GM21381 (cell line): ENCODE data around the gene COMTD1.

Experiments
- ATAC-seq: cut with Tn5 transposase; IDR thresholded peaks from one replicate; pipeline ENCODE4 v1.9.1; 2021; ENCODE audit warnings: mild to moderate bottlenecking, moderate library complexity; ENCODE audit not compliant: unreplicated experiment

COMTD1 gene

GRCh38 chr10:75245354-75246250, 9.8 kb upstream of the COMTD1 start:
- no peak for ATAC-seq

DNA sequence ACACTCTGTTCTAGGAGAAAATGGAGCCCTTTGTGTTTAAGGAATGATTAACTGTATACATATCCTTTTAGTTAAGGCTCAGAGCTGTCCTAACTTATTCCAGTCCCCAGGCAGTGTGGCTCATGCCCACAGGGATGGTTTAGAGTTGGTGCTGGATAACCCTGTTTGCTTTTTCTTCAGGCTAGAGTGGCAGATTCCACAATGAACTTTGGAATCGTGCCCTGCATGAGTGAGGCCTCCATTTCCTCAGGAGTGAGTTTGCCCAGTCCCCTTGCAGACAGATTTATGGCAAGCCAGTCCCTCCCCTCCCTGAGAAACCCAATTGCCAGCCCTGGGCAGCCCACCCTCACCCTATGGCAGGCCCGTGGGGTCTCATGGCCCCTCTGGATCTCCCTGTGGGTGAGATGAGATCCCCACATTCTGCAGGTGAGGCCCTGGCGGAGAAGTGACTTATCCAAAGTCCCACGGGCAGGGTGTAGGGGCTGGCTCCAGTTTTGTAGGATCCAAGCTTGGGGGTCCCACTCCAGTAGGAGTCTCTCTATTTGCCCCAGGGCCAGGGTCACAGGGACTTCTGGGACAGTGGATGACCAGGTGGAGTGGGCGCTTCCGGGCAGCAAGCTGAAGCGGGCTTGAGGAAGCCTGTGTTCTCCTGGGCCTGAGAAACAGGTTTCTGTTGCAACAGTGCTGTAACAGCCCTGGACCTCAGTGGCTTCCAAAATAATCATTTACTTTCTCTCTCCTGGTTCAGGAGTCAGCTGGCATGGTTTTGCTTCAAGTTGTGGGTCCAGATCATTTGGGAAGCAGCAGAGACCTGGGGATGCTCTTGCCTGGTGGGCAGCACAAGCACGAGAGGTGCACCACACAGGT, 9.0 kb upstream of the COMTD1 start:
- ATAC-seq = no peak

- ATAC-seq = no peak
These were observed 7.7 kb upstream of the COMTD1 start for GRCh38 chr10:75243426-75243825.

DNA sequence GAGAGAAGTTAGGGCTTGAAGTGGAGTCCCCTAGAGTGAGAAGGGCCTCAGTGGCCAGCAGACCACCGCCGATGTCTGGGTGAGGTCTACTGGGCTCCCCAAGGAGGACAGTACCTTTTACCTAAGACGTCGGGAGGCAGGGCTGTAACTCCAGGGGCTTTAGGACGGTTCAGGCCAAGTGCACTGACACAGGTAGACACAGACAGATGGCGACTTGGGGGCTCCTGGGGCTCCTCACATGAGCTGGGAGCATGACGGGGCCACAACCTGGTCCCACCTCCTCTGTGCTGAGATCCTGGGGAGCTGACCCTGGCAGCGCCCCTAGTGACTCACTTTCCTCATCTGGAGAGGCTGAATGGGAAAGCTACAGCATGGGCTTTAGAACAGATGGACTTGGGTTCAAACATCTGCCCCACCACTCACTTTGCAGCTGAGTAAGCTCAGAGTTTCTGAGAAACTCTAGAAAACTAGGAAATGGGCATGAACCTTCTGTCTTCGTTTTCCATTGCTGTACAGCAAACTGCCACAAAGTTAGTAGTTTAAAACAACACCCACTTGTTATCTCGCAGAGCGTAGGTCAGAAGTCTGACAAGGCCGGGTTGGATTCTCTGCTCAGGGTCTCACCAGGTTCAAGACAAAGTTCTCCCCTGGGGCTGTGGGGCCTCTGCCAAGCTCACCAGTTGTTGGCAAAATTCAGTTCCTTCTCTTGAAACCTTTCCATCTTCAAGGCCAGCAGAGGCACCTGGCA, 4.7 kb upstream of the COMTD1 start:
- ATAC-seq = no peak

GRCh38 chr10:75239096-75239790, 3.5 kb upstream of the COMTD1 start:
- ATAC-seq = no peak

- no peak for ATAC-seq
These were observed 2.7 kb upstream of the COMTD1 start for GRCh38 chr10:75238182-75239095.

DNA sequence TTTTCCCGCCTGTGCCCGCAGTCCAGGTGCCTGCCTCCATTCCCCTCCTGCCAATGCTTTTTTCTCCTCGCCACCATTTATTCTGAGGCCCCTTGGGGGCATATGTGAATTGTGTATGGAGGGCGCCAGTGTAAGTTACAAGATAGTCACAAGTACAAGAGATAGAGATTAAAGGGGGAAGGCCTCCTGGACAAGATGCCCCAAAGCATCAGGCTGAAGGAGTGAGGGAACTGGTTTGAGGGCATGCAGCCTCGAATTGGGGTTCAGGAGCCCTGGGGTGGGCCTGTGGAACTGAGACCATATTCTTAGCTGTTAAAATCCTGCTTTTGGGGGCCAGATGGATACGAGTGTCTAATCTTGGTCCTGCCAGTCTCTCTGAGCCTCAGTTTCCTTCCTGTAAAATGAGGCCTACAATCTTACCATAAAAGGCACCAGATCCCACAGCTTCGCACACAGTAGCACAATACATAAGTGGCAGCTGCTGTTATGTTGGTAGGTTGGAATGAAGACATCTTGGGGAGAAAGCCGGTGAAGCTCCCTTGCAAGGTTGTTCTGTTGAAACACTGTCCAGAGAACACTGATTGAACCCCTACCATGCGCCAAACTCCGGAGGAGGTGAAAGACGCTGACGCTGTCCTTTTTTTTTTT, 545 bp upstream of the COMTD1 start:
- ATAC-seq = no peak

DNA sequence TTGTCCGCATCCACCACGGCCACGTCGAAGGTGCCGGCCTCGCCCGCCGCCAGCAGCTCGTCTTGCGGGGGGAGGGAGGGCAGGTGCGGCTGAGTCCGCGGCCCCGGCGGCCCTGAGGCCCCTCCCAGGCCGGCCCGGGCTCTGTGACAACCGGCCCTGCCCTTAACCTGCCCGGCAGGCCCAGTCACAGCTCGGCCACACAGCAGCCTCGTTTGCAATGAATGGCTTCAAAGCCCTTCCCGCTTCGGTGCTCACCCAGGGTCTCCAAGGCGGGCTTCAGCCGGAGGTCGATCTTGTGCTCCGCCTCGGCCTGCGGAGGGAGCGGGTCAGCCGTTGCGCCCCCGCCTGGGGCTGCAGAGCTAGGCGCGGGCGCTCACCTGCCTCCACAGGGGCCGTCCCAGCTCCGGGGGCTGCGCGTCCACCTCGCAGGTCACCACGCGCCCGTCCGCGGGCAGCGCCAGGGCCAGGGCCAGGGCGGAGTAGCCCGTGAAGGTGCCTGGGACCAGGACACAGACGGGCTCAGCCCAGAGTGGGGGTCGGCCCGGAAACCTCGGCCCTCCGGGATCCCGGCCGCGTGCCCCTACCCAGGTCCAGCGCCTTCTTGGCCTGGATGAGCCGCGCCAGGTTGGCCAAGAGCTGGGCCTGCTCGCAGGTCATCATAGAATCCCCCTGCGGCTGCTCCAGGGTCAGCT, 928 bp downstream of the COMTD1 start:
- ATAC-seq = peak; percentile 2

- peak; percentile 48 for ATAC-seq
These were observed 1.6 kb downstream of the COMTD1 start for GRCh38 chr10:75234017-75234682.

- ATAC-seq = no peak
These were observed 2.2 kb downstream of the COMTD1 start for GRCh38 chr10:75233444-75234016.

DNA sequence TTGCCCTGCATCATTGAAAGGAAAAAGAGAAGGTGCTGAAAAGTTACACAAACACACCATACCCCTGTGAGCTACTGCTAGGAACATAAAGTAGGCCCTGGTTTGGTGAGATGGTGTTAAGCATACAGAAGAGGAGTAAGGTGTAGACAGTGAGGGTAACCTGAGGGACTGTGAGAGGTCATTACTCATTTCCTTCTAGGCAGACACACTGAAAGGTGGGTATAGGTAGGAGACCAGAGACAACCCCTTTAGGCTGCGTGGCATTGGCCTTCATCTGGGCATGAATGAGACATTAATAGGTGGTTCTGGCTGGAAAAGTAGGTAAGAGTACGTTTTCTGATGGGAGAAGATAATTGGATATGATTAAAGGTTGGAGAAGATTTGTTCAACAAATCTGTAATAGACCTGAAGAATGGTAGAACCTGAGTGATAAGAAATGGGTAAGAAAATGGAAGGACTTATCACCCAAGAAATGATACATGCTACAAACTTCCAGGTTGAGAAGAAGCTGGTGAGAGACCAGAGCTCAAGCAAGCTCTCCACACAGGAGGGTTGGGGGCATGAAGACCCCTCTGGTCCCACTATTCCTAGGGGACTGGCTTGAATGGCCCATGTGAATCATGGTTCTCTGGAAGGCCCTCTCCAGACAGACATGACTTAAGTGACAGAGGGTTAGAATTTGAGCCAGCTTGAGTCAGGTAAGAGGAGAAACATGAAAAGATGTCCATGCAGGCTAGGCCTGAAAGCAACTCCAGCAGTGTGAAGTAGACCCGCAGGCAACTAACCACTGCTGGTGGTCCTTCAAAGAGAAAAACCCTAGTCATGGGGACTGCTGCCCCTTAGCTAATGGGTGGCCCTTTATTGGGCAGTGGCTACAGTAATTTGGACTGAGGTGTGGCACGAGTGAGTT, 3.8 kb downstream of the COMTD1 start:
- ATAC-seq = no peak

GRCh38 chr10:75230600-75231038, 5.1 kb downstream of the COMTD1 start:
- ATAC-seq = no peak

- no peak for ATAC-seq
These were observed 5.8 kb downstream of the COMTD1 start for GRCh38 chr10:75229971-75230370.

GRCh38 chr10:75228834-75229233, 6.9 kb downstream of the COMTD1 start:
- no peak for ATAC-seq

DNA sequence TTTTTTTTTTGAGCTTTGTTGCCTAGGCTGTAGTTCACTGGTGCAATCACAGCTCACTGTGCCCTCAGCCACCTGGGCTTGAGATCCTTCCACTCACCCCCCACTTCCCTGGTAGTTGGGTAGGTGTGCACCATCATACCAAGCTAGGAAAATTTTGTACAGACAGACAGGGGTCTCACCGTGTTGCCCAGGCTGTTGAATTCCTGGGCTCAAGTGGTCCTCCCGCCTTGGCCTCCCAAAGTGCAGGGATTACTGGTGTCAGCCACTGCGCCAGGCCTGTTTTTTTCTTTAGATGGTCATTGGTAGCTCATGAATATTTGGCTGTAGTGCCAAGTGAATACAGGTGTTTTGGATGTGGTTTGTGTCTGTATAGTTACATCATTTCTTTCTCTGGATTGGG, 7.5 kb downstream of the COMTD1 start:
- no peak for ATAC-seq

GRCh38 chr10:75226656-75227055, 9.1 kb downstream of the COMTD1 start:
- ATAC-seq = no peak
